CD4-positive, alpha-beta T cell (primary cell): ENCODE data around the gene THAP2. TPM values are rescaled to one million over a fixed set of nuclear protein-coding genes. Genes with fewer than 3 reads are reported as not detected.

Experiments used
- ATAC-seq: fragments of 200-7000 bp; cut with Tn5 transposase; one replicate; pipeline ENCODE4 v1.10.0; 2022; ENCODE audit warnings: mild to moderate bottlenecking; ENCODE audit not compliant: poor library complexity
- CTCF ChIA-PET: fragments of 350-600 bp; sonication (Branson Sonifier 250); formaldehyde crosslinking; loops from one replicate; lab custom pipeline; 2021; ENCODE audit warnings: antibody characterized with exemption, inconsistent platforms; lab: Charles Lee
- POLR2A ChIA-PET: fragments of 350-600 bp; sonication (Branson Sonifier 250); formaldehyde crosslinking; loops from one replicate; lab custom pipeline; 2021; ENCODE audit warnings: antibody characterized with exemption, inconsistent platforms; lab: Charles Lee
- DNase-seq, 14 experiments: peaks; one replicate each; pipeline ENCODE4 v3.0.0-alpha.2; 2013 to 2020; ENCODE audit warnings: mixed read lengths in 2 of 14
- H3K27ac ChIP-seq, 2 donors: one replicate each; pipeline versions ENCODE4 v1.5.1 to v1.7.0; 2013; ENCODE audit warnings: low read length in 2 of 2, low read depth in 1 of 2, mild to moderate bottlenecking in 1 of 2
- H3K27me3 ChIP-seq, 2 experiments: 1 replicate in 1 of 2; 2 replicates in 1 of 2; pipeline versions ENCODE4 v1.6.1 to v1.7.0; 2013; ENCODE audit warnings: low read length in 2 of 2, control low read depth in 1 of 2, mild to moderate bottlenecking in 1 of 2, moderate library complexity in 1 of 2; ENCODE audit not compliant: insufficient read depth in 2 of 2, control insufficient read depth in 1 of 2
- H3K36me3 ChIP-seq: one replicate; pipeline ENCODE4 v1.6.1; 2013; ENCODE audit warnings: low read length, control low read depth; ENCODE audit not compliant: insufficient read depth
- H3K4me1 ChIP-seq: one replicate; pipeline ENCODE4 v1.6.1; 2013; ENCODE audit warnings: low read length, control low read depth; ENCODE audit not compliant: insufficient read depth
- H3K4me3 ChIP-seq: one replicate; pipeline ENCODE4 v1.5.1; 2013; ENCODE audit warnings: mild to moderate bottlenecking, low read length, moderate library complexity
- H3K9me3 ChIP-seq, 2 experiments: 1 replicate in 1 of 2; 2 replicates in 1 of 2; pipeline versions ENCODE4 v1.6.1 to v1.7.0; 2013; ENCODE audit warnings: low read length in 2 of 2, mild to moderate bottlenecking in 2 of 2, control low read depth in 1 of 2, moderate library complexity in 1 of 2; ENCODE audit not compliant: control insufficient read depth in 1 of 2, insufficient read depth in 1 of 2
- H3K27ac Mint-ChIP-seq: one replicate; pipeline ENCODE4 v1.8.0; 2020; ENCODE audit warnings: mixed read lengths
- H3K27me3 Mint-ChIP-seq: one replicate; pipeline ENCODE4 v1.8.0; 2021; ENCODE audit warnings: mixed read lengths
- H3K36me3 Mint-ChIP-seq: one replicate; pipeline ENCODE4 v1.8.0; 2021; ENCODE audit warnings: low read depth, mixed read lengths
- H3K4me1 Mint-ChIP-seq: one replicate; pipeline ENCODE4 v1.8.0; 2021; ENCODE audit warnings: low read depth, mixed read lengths
- H3K4me3 Mint-ChIP-seq: one replicate; pipeline ENCODE4 v1.8.0; 2020; ENCODE audit warnings: mild to moderate bottlenecking, mixed read lengths
- H3K9me3 Mint-ChIP-seq: one replicate; pipeline ENCODE4 v1.8.0; 2020; ENCODE audit warnings: mixed read lengths
- intact Hi-C, 2 experiments: fragments of 100-400 bp; cut with DNase I in 1 of 2; cut with micrococcal nuclease in 1 of 2; formaldehyde crosslinking; loops; one replicate each; pipeline versions ENCODE4 v1.15.1 to v1.9.0; 2023 to 2025; cut with DNase I, micrococcal nuclease
- total RNA-seq, 174 experiments: library from RNA in 2 of 174; stranded (reverse) in 2 of 174; gene quantifications; one replicate each; pipeline ENCODE4 v1.2.3 and lab custom pipeline; 2021 to 2026
- TF ChIP-seq, protein P1 (sequence below): fragments of 200-600 bp; IDR thresholded peaks from one replicate; pipeline ENCODE4 v1.8.0; 2022; ENCODE audit warnings: antibody characterized with exemption, mild to moderate bottlenecking

Gene THAP2
- total RNA-seq, 2 experiments from 2014 or later: 12.1 to 12.6 TPM

DNA sequence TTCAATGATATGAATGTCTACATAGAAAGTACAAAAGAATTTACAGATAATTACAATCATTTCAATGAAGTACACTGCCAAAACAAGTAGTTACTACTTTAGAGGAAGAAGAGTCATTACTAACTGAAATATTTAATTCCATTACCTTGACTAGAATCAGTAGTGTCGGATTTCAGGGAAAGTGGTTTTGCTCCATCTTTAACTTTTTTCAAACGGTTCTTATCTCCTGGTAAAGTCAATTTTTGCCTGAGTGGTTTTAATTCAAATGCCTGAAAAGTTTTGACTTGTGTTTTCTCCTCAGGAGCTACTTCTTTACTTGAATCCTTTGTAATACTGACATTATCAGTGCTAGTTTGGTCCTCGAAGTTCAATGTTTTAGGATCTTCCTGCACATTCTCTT lies 7.4 kb upstream of the THAP2 start:
- ATAC-seq (no peak), DNase-seq (no peak)
- peaks cover 48% of the 10 kb centered on the region for H3K4me1 Mint-ChIP-seq
- no peak overlapping the region for H3K27ac Mint-ChIP-seq
- ChIA-PET POLR2A (interaction anchor here (0.9 kb wide), 1 partner anchor 29 kb away, joined by 3 read pairs; the partner anchor contains the start of gene TMEM19), CTCF (no interaction called here)
- Histone ChIP-seq H3K9me3 (no peaks in the 10 kb centered on the region), H3K4me1 (peaks cover 12% of the 10 kb centered on the region), H3K27ac (no peak overlapping the region), H3K27me3 (no peaks in the 10 kb centered on the region), H3K4me3 (no peak overlapping the region), H3K36me3 (peaks cover 62% of the 10 kb centered on the region)
- H3K27me3 Mint-ChIP-seq: no peaks in the 10 kb centered on the region
- TF ChIP-seq, protein P1, sequence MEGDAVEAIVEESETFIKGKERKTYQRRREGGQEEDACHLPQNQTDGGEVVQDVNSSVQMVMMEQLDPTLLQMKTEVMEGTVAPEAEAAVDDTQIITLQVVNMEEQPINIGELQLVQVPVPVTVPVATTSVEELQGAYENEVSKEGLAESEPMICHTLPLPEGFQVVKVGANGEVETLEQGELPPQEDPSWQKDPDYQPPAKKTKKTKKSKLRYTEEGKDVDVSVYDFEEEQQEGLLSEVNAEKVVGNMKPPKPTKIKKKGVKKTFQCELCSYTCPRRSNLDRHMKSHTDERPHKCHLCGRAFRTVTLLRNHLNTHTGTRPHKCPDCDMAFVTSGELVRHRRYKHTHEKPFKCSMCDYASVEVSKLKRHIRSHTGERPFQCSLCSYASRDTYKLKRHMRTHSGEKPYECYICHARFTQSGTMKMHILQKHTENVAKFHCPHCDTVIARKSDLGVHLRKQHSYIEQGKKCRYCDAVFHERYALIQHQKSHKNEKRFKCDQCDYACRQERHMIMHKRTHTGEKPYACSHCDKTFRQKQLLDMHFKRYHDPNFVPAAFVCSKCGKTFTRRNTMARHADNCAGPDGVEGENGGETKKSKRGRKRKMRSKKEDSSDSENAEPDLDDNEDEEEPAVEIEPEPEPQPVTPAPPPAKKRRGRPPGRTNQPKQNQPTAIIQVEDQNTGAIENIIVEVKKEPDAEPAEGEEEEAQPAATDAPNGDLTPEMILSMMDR: no peak
- H3K9me3 Mint-ChIP-seq: no peaks in the 10 kb centered on the region
- peak overlapping the region; percentile 21 for H3K4me3 Mint-ChIP-seq
- peaks cover 37% of the 10 kb centered on the region for H3K36me3 Mint-ChIP-seq
- intact Hi-C loops: loop anchor here (5.0 kb wide), 2 partner anchors 34 to 36 kb away; no protein-coding TSS in a partner anchor

DNA sequence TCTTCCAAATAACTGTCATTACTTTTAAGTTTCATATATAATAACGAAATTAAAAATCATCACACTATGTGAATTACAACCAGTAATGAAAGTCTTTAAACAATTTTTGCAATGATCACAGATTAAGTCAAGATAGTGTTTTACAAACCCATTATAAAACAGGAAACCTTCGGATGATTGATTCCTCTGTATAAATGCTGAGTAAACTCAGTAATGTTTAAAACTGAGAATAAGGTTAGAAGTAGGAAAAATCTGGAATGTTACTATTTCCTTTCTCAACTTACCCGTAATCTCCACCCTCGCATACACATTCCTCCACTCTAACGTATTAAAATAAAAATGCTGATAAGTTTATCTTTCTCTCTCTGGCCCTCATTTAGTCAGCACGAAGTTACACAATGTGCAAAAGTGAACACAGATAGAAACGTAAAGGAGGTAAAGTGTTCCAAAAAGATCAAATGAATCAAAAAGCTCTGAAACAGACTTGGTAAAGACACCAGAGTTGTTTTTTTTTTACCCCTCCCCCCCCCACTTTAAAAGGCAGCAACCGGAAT lies 2.0 kb upstream of the THAP2 start:
- Mint-ChIP-seq H3K27ac (peak overlapping the region; percentile 97), H3K36me3 (peaks cover 64% of the 10 kb centered on the region), H3K4me3 (peak overlapping the region; percentile 99), H3K9me3 (no peaks in the 10 kb centered on the region), H3K4me1 (peaks cover 60% of the 10 kb centered on the region), H3K27me3 (no peaks in the 10 kb centered on the region)
- TF ChIP-seq, protein P1: no peak
- intact Hi-C loops: loop anchor here (2.0 to 10.0 kb wide), 4 partner anchors 19 to 1297 kb away; partner anchors contain the start of genes KCNMB4 (in 1 of the 2) and RAB21 (in 1 of the 2)
- DNase-seq: peak in 2 of 14 experiments; percentile 11 to 16
- H3K4me1 ChIP-seq: peaks cover 17% of the 10 kb centered on the region
- H3K27ac ChIP-seq: peak overlapping the region in 1 of 2 donors; percentile 98
- ChIA-PET POLR2A (interaction anchor here (1.4 to 8.4 kb wide), 9 partner anchors 12 to 181 kb away, joined by 4 to 312 read pairs (median 23); partner anchors contain the start of genes RAB21, TBC1D15 and TMEM19), CTCF (interaction anchor here (0.7 to 4.4 kb wide), 5 partner anchors 23 to 93 kb away, joined by 4 to 52 read pairs (median 7); partner anchors contain the start of genes RAB21 and TMEM19)
- no peaks in the 10 kb centered on the region for H3K9me3 ChIP-seq
- H3K36me3 ChIP-seq: peaks cover 28% of the 10 kb centered on the region
- peak overlapping the region; percentile 91 for H3K4me3 ChIP-seq
- ATAC-seq: no peak
- no peaks in the 10 kb centered on the region for H3K27me3 ChIP-seq

DNA sequence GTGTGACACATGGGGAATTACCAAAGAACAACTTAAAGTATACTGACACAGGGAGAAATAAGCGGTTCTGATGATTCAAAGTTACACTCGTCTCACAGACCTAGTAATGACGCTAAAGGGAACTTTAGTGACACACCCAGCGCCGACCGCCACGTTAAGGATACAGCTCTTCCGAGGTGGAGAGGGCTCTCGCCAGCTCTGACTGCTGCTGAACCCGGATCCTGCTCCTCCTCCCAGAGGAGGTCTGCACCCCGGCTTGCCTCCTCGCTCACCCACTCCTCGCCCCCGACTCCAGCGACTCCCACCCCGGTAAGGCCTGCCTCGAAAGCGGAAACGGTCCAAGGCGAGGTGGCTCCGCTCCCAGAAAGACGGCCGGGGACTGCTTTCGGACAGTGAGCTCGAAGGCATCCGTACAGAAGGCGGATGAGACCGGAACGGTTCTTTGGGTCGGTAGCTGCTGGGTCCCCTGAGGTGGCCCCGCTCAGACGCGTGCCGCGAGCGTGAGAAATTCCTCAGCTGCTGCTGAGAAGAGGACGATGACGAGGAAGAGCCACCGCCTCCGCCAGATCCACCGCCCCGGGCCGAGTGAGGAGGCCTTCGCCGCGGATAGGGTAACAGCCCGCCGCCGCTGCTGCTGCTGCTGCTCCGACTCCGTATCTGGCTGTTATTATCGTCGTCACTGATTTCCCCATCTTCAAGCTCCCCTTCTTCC lies 1.1 kb upstream of the THAP2 start:
- POLR2A ChIA-PET: interaction anchor here (0.6 to 8.4 kb wide), 21 partner anchors 13 to 1924 kb away, joined by 3 to 312 read pairs (median 9); partner anchors contain the start of genes RAB21, TBC1D15 and TMEM19
- no peaks in the 10 kb centered on the region for H3K27me3 Mint-ChIP-seq
- intact Hi-C loops: loop anchor here (1.0 to 10.0 kb wide), 5 partner anchors 20 to 1298 kb away; partner anchors contain the start of genes KCNMB4 (in 1 of the 2), RAB21 (in 1 of the 2) and TMEM19 (in 1 of the 2)
- Histone ChIP-seq H3K4me3 (peak overlapping the region; percentile 91), H3K9me3 (no peaks in the 10 kb centered on the region), H3K27ac (peak overlapping the region; percentile 98), H3K27me3 (no peaks in the 10 kb centered on the region), H3K36me3 (peaks cover 18% of the 10 kb centered on the region), H3K4me1 (peaks cover 17% of the 10 kb centered on the region)
- peak overlapping the region; percentile 99 for H3K4me3 Mint-ChIP-seq
- DNase-seq: peak; percentile 46 to 91 (median 66)
- H3K27ac Mint-ChIP-seq: peak overlapping the region; percentile 97
- TF ChIP-seq, protein P1: no peak
- no peaks in the 10 kb centered on the region for H3K9me3 Mint-ChIP-seq
- ATAC-seq: peak; percentile 58
- CTCF ChIA-PET: interaction anchor here (1.1 to 4.4 kb wide), 8 partner anchors 10 to 92 kb away, joined by 3 to 52 read pairs (median 6); partner anchors contain the start of genes RAB21 and TMEM19
- peaks cover 61% of the 10 kb centered on the region for H3K4me1 Mint-ChIP-seq
- H3K36me3 Mint-ChIP-seq: peaks cover 54% of the 10 kb centered on the region
